Thyroid gland (tissue), 4 donors: Measurements from ENCODE around the gene RAET1E.

Experiments used
- POLR2A ChIP-seq, 2 donors: fragments of 450-650 bp; IDR thresholded peaks; one replicate each; pipeline ENCODE4 v1.6.1; 2017; ENCODE audit warnings: antibody characterized with exemption in 2 of 2, mild to moderate bottlenecking in 2 of 2, moderate library complexity in 1 of 2
- TF ChIP-seq, protein P1 (sequence below), 6 experiments: fragments of 200-600 bp in 3 of 6; fragments of 450-650 bp in 3 of 6; sonication (generic) in 3 of 6; IDR thresholded peaks; one replicate each; pipeline ENCODE4 v1.5.1; 2016 to 2019; ENCODE audit warnings: antibody characterized with exemption in 6 of 6, mild to moderate bottlenecking in 2 of 6, inconsistent platforms in 1 of 6, moderate library complexity in 1 of 6

DNA sequence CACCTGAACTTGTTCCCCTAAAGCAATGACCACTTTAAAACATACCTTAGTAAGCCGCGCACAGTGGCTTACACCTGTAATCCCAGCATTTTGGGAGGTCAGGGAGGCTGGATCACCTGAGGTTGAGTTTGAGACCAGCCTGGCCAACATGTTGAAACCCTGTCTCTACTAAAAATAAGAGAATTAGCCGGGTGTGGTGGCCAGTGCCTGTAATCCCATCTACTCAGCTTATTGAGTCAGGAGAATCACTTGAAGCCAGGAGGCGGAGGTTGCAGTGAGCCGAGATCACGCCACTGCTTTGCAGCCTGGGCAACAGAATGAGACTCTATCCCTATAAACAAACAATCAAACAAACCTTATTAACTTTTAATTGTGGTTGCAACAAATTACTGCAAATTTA, 1.6 kb upstream of the RAET1E start:
- TF ChIP-seq, protein P1, sequence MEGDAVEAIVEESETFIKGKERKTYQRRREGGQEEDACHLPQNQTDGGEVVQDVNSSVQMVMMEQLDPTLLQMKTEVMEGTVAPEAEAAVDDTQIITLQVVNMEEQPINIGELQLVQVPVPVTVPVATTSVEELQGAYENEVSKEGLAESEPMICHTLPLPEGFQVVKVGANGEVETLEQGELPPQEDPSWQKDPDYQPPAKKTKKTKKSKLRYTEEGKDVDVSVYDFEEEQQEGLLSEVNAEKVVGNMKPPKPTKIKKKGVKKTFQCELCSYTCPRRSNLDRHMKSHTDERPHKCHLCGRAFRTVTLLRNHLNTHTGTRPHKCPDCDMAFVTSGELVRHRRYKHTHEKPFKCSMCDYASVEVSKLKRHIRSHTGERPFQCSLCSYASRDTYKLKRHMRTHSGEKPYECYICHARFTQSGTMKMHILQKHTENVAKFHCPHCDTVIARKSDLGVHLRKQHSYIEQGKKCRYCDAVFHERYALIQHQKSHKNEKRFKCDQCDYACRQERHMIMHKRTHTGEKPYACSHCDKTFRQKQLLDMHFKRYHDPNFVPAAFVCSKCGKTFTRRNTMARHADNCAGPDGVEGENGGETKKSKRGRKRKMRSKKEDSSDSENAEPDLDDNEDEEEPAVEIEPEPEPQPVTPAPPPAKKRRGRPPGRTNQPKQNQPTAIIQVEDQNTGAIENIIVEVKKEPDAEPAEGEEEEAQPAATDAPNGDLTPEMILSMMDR (IDR thresholded peaks at IDR 0.05), result no peak
- TF ChIP-seq POLR2A (IDR thresholded peaks at IDR 0.05), result no peak
